NCI-H1694 (cell line): ENCODE results near the gene EEF1AKMT1.

Source experiments
- DNase-seq: peaks from one replicate; lab custom pipeline; 2025; lab: John Stamatoyannopoulos, UW

Gene EEF1AKMT1, protein sequence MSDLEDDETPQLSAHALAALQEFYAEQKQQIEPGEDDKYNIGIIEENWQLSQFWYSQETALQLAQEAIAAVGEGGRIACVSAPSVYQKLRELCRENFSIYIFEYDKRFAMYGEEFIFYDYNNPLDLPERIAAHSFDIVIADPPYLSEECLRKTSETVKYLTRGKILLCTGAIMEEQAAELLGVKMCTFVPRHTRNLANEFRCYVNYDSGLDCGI

GRCh38 chr13:20773194-20774080 is at the start of gene EEF1AKMT1:
EEF1AKMT1 (minus strand) TSS chr13:20773961; CDS start chr13:20757598, 16,363 bp downstream.
- DNase-seq: peak; percentile 71

DNA sequence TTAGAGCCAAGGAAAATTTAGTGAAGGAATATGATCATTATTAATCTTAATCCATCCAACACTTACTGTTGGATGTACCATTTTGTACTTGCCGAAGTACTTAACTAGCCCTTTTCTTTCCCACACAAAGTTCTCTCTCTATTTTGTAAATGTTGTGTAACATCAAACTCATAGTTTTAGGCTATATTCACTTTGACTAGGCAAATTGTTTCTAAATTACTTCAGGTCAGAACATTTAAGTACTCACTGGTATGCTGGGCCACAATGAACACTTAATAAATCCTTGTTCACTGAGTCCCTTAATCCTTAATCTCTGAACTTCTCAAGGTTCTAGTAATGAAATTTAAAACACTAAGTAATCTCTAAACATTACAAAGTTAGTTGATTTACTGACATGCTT is 49.3 kb upstream of the EEF1AKMT1 start:
- DNase-seq: no peak

DNA sequence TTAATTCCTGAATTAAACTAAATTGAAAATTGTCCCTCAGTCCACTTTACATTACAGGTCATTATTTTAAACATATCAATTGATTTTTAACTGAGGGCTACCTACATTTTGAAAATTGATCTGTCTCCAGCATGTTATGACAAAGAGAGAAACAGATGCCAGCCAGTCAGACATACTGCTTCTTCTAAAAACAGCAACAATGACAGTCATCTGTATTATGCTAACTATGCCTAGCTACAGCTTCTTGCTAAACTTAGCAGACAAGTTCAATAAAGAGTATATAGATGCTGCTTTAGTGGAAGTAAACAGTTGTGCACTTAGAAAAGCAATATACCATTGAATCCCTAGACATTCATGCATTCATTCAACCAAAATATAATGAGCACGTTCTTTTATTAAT is 48.6 kb upstream of the EEF1AKMT1 start:
- DNase-seq: no peak

DNA sequence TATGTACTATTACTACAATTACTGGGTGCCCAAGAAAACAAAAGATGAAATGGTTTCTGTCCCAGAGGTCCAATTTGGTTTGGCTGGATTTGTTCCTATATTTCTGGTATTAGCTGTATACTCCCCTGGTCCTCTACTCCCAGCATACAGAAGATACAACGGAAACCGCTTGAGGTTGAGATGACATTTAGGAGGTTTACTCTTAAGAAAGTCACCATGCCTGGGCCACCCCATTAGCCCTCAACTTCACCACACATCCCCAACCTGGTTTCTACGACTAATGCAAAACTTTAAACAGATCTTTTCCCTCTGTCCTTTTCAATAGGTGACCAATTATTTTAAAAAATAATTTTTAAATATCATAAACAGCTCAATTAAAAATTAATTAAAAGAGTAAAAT is 46.0 kb upstream of the EEF1AKMT1 start:
- no peak for DNase-seq

GRCh38 chr13:20815464-20815863 is 41.7 kb upstream of the EEF1AKMT1 start:
- DNase-seq: no peak

DNA sequence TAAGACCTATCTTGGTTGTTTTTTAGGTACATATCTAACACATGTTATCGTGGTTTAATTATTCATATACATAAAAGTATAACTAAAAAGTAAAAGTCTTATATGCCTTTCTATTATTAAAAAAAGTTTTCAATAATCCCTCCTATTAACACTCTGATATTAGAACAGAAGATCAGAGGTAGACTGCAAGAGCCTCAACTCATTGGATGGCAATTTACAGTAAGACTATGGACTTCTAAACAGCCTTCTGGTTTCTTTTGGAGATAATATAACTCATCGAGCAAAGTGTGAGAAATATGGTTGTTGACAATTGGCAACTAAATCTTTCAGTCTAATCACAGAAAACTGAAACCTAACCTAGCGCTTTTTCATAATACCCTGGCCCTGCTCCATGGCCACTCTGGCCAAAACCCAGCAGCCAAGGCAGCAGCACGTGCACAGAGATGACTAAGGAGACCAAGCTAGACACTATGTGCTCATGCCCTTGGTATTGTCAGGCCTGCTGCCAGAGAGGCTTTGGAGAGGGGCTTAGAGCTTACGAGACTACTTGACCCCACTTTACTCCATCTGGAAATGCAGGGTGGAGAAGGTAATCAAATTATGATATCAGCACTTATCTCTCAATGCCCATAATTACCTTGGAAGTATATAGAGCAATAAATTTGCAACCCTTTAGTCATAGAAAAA is 40.6 kb upstream of the EEF1AKMT1 start:
- DNase-seq: no peak

DNA sequence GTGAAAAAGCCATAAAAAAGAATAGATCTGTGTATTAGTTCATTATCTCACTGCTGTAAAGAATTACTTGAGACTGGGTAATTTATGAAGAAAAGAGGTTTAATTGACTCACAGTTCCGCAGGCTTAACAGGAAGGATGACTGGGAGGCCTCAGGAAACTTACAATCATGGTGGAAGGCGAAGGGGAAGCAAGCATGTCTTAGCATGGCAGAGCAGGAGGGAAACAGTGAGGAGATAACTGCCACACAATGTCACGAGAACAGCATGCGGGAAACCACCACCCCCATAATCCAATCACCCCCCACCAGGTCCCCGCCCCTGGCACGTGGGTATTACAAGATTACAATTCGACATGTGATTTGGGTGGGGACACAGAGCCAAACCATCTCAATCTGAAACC is 39.1 kb upstream of the EEF1AKMT1 start:
- DNase-seq: no peak

- DNase-seq: no peak
Measured at GRCh38 chr13:20810808-20811207, 37.0 kb upstream of the EEF1AKMT1 start.

DNA sequence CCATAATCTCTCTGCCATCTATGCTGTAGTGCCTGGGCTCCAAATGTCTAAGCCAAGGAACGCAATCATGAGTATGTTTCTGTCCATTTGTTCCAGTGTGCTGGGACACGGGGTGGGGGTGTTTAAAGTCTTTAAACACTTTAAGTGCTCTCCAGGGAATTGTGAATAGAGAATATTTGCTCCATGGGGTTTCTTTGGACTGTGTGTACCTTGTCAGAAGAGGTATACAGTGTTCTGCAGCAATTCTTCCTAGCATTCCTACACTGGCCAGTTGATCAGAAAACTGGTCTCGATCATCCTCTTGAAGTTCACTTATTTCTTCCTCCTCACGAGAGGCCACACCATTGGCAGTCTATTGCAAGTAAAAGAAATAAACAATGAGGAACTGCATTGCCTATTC is 35.1 kb upstream of the EEF1AKMT1 start:
- DNase-seq: no peak

- no peak for DNase-seq
Measured at GRCh38 chr13:20803180-20803965, 29.6 kb upstream of the EEF1AKMT1 start.

DNA sequence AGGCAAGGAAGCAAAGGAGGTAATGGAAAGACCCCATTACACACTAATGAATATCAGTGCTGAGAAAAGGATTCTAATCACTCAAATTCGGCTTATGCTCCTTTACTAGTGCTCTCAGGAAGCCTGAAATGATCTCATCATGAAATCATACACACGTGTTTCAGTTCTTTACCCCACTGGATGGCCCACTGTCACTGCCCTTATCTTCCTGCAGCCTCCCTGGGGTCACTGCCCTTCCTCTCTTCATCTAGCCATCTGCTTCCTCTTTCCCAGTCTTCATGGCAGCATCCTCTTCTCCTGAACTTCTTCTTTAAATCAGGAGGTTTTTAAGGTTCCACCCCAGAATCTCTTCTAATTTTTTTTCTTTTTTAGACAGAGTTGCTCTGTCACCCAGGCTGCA is 27.9 kb upstream of the EEF1AKMT1 start:
- DNase-seq: no peak

GRCh38 chr13:20799726-20800416 is 26.1 kb upstream of the EEF1AKMT1 start:
- no peak for DNase-seq

- no peak for DNase-seq
Measured at GRCh38 chr13:20798027-20798426, 24.3 kb upstream of the EEF1AKMT1 start.

- no peak for DNase-seq
Measured at GRCh38 chr13:20796791-20797508, 23.2 kb upstream of the EEF1AKMT1 start.

DNA sequence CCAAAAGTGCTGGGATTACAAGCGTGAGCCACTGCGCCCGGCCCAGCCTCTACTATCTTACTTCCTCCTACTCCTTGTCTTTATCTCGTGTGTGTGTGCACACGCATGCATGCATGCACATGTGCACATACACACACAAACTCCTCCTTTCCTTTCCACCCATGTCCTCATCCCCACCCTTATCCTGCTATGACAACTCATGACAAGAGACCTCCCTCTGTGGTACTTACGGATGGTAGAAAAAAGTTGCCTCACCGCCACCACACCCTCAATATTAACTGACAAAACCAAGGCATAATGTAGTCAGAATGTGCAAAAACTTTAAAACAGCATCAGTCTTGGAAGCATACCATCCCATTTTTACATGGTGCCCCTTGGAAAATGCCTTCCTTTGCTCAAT is 15.9 kb upstream of the EEF1AKMT1 start:
- no peak for DNase-seq

DNA sequence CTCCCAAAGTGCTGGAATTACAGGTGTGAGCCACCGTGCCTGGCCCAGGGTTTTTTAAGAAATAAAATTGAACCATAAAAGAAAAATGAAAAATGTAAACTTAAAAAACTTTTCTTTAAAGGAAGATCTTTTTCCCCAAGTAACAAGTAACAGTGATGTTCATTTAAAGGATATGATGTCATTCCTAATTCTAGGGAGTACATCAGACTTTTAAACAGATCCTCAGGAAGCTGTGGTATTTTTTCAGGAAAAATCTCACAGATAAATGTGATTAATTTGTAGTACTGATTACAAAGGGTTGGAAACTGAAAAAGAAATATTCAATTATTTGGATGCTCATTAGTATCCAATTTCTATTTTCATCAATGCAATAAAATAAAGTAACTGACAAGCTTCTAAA is 14.6 kb upstream of the EEF1AKMT1 start:
- no peak for DNase-seq

GRCh38 chr13:20787180-20787579 is 13.4 kb upstream of the EEF1AKMT1 start:
- DNase-seq: no peak

DNA sequence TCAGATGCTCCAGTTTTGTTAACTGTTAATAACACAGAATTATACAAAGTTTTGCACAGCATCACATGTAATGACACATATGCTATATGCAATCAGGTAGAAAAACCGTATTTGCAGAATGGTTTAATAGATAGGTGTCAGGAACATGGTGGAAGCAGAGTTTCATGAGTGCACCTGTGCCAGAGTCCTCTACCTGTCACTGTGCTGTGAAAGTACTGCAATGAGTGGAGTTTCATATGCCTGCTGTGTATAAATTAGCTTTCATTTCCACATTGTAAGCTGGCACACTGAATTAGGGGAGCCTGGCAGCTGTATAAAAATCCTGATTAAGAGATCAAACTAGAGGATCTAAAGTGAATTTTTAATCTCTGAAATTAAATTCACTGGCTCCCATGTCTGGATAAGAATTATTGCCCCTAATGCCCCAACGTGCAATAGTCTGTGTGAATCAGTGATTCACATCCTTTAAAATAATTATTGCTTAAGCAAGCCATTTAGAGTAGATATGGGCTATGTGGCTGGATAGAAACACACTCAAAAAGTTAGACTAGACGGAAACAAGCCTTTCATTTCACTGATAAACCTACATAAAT is 8.5 kb upstream of the EEF1AKMT1 start:
- no peak for DNase-seq

DNA sequence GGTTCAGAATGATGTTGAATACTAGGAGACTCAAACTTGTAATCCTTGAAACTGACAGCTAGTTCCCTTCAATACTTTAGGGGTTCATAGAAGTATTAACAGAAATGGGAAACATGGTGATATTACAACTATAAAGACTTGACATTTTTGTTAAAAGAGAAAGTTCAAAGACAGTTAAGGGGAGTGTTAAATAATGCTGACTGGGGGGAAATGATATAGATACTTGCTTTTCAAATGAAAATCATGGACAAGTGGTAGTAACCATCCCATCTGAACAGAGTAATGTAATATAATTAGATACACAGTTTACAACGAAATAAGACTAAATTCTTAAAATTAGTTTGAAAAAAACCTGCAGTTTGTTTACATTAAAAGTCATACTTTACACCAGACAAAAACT is 6.6 kb upstream of the EEF1AKMT1 start:
- no peak for DNase-seq

DNA sequence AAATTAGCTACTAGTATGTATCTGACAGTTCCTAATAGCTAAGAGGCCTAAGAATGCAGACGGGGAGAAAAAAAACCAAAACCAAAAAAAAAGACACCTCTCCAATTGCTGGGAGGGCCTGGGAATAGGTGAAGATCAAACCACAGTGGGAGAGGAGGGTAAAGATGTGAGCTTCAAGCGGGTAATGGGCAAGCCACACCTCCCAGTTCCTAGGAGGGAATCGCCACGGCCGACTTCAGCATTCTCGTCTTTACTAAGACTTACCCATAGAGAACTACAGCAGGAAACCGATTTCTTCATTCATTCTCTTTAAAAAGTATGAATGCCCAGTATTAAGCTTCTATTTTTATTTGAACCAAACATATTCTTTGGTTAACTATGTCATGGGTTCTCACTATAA is 5.6 kb upstream of the EEF1AKMT1 start:
- DNase-seq: no peak
